Caco-2 (cell line): Measurements from ENCODE around the gene TGFBR2. TPM values are rescaled to one million over a fixed set of nuclear protein-coding genes. Genes with fewer than 3 reads are reported as not detected.

Source experiments
- BruUV-seq: library from RNA; stranded (reverse); fragments of 400-500 nt; replicated peaks from 2 replicates; lab custom pipeline; 2021; lab: Mats Ljungman, UMichigan
- CTCF ChIA-PET: fragments of 300-600 bp; sonication (Branson Sonifier 250); formaldehyde crosslinking; loops from one replicate; lab custom pipeline; 2022; ENCODE audit warnings: antibody characterized with exemption; lab: Charles Lee
- POLR2A ChIA-PET: fragments of 300-600 bp; sonication (Branson Sonifier 250); formaldehyde crosslinking; loops from one replicate; lab custom pipeline; 2022; ENCODE audit warnings: antibody characterized with exemption; lab: Charles Lee
- DNase-seq, 2 experiments: peaks; one replicate each; pipeline versions ENCODE4 v3.0.0 to v3.0.0-alpha.2; 2020 to 2022
- H3K27me3 ChIP-seq: replicated peaks from 2 replicates; pipeline ENCODE4 v1.6.0; 2011; ENCODE audit warnings: low read length; ENCODE audit not compliant: control insufficient read depth, insufficient read depth
- H3K36me3 ChIP-seq: 2 replicates; pipeline ENCODE4 v1.5.1; 2011; ENCODE audit warnings: low read length; ENCODE audit not compliant: control insufficient read depth, insufficient read depth
- H3K4me1 ChIP-seq: fragments of 250-450 bp; sonication (Bioruptor Pico); 2 replicates; pipeline ENCODE4 v1.5.1; 2020; ENCODE audit warnings: mild to moderate bottlenecking
- H3K4me3 ChIP-seq: 2 replicates; pipeline ENCODE4 v1.5.1; 2011; ENCODE audit warnings: low read depth, mild to moderate bottlenecking, control low read depth, low read length
- H3K9me3 ChIP-seq: fragments of 250-450 bp; sonication (Bioruptor Pico); 2 replicates; pipeline ENCODE4 v1.5.1; 2020; ENCODE audit warnings: mild to moderate bottlenecking, moderate library complexity
- H3K27ac Mint-ChIP-seq: one replicate; pipeline ENCODE4 v1.8.0; 2022; ENCODE audit warnings: mixed read lengths; ENCODE audit not compliant: unreplicated experiment
- H3K27me3 Mint-ChIP-seq: one replicate; pipeline ENCODE4 v1.8.0; 2022; ENCODE audit warnings: mixed read lengths; ENCODE audit not compliant: insufficient read depth, unreplicated experiment
- H3K36me3 Mint-ChIP-seq: one replicate; pipeline ENCODE4 v1.8.0; 2022; ENCODE audit warnings: mild to moderate bottlenecking, mixed read lengths; ENCODE audit not compliant: insufficient read depth, unreplicated experiment
- H3K4me1 Mint-ChIP-seq: one replicate; pipeline ENCODE4 v1.8.0; 2022; ENCODE audit warnings: low read depth, mixed read lengths; ENCODE audit not compliant: unreplicated experiment
- H3K4me3 Mint-ChIP-seq: one replicate; pipeline ENCODE4 v1.8.0; 2022; ENCODE audit warnings: mild to moderate bottlenecking, moderate library complexity, mixed read lengths; ENCODE audit not compliant: unreplicated experiment
- H3K9me3 Mint-ChIP-seq: one replicate; pipeline ENCODE4 v1.8.0; 2022; ENCODE audit warnings: mixed read lengths; ENCODE audit not compliant: unreplicated experiment
- intact Hi-C: fragments of 100-400 bp; cut with micrococcal nuclease; formaldehyde crosslinking; loops from one replicate; pipeline ENCODE4 v1.10.0; 2022; ENCODE audit not compliant: unreplicated experiment
- total RNA-seq: library from RNA; stranded (reverse); gene quantifications from 2 replicates; pipeline ENCODE4 v1.2.3, GENCODE V29; 2022
- TF ChIP-seq, protein P1 (sequence below), 2 experiments: fragments of 200-600 bp in 1 of 2; IDR thresholded peaks; 1 replicate in 1 of 2; 2 replicates in 1 of 2; pipeline versions ENCODE4 v1.5.1 to v1.8.0; 2011 to 2022; ENCODE audit warnings: antibody characterized with exemption in 1 of 2, control low read depth in 1 of 2, inconsistent platforms in 1 of 2, low read depth in 1 of 2, low read length in 1 of 2, mild to moderate bottlenecking in 1 of 2, moderate library complexity in 1 of 2; ENCODE audit not compliant: insufficient read depth in 1 of 2, severe bottlenecking in 1 of 2, unreplicated experiment in 1 of 2

Gene TGFBR2
- total RNA-seq, 1 experiment from 2014 or later, result 40.5 TPM

DNA sequence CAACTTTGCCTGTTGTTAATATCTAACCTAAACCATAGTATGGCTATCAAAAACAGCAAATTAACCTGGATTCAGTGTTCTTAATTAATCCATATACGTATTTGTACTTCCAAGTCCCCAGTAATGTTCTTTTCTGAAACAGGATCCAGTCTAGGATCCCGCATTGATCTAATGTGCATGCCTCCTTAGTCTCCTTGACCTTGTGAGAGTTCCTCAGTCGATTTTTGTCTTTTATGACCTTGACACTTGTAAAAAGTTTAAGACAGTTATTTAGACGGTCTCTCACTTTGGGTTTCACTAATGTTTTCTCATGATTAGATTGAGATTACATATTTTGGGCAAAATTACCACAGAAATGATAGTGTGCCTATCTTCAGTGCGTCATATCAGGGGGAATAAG lies 69.4 kb downstream of the TGFBR2 start:
- Mint-ChIP-seq H3K4me3 (no peak overlapping the region), H3K4me1 (peaks cover 25% of the 10 kb centered on the region), H3K9me3 (no peaks in the 10 kb centered on the region), H3K27me3 (no peaks in the 10 kb centered on the region), H3K36me3 (peaks cover 100% of the 10 kb centered on the region), H3K27ac (no peak overlapping the region)
- Histone ChIP-seq H3K27me3 (no peaks in the 10 kb centered on the region), H3K36me3 (peaks cover 8% of the 10 kb centered on the region), H3K4me3 (no peak overlapping the region), H3K4me1 (0 out of 2 replicates have a peak, but pooled peaks cover 8% of the 10 kb centered on the region), H3K9me3 (no peaks in the 10 kb centered on the region)
- CTCF ChIA-PET, result no interaction called here
- no peak for DNase-seq
- no TSS peak for BruUV-seq
- POLR2A ChIA-PET, result no interaction called here
- TF ChIP-seq, protein P1, sequence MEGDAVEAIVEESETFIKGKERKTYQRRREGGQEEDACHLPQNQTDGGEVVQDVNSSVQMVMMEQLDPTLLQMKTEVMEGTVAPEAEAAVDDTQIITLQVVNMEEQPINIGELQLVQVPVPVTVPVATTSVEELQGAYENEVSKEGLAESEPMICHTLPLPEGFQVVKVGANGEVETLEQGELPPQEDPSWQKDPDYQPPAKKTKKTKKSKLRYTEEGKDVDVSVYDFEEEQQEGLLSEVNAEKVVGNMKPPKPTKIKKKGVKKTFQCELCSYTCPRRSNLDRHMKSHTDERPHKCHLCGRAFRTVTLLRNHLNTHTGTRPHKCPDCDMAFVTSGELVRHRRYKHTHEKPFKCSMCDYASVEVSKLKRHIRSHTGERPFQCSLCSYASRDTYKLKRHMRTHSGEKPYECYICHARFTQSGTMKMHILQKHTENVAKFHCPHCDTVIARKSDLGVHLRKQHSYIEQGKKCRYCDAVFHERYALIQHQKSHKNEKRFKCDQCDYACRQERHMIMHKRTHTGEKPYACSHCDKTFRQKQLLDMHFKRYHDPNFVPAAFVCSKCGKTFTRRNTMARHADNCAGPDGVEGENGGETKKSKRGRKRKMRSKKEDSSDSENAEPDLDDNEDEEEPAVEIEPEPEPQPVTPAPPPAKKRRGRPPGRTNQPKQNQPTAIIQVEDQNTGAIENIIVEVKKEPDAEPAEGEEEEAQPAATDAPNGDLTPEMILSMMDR (IDR thresholded peaks at IDR 0.05; ENCODE audit: insufficient read depth in 1 of 2, low read depth in 1 of 2, low read length in 1 of 2, severe bottlenecking in 1 of 2, unreplicated experiment in 1 of 2), result no peak
- intact Hi-C loops, result no loop called here

GRCh38 chr3:30676424-30677346 lies 70.3 kb downstream of the TGFBR2 start:
- Mint-ChIP-seq H3K4me1 (peaks cover 20% of the 10 kb centered on the region), H3K27ac (no peak overlapping the region), H3K36me3 (peaks cover 100% of the 10 kb centered on the region), H3K9me3 (no peaks in the 10 kb centered on the region), H3K4me3 (no peak overlapping the region), H3K27me3 (no peaks in the 10 kb centered on the region)
- Histone ChIP-seq H3K4me1 (0 out of 2 replicates have a peak, but pooled peaks cover 8% of the 10 kb centered on the region), H3K4me3 (no peak overlapping the region), H3K36me3 (peaks cover 7% of the 10 kb centered on the region), H3K27me3 (no peaks in the 10 kb centered on the region), H3K9me3 (no peaks in the 10 kb centered on the region)
- intact Hi-C loops, result no loop called here
- ChIA-PET POLR2A (no interaction called here), CTCF (no interaction called here)
- TF ChIP-seq, protein P1 (IDR thresholded peaks at IDR 0.05; ENCODE audit: insufficient read depth in 1 of 2, low read depth in 1 of 2, low read length in 1 of 2, severe bottlenecking in 1 of 2, unreplicated experiment in 1 of 2), result no peak
- BruUV-seq, result no TSS peak
- DNase-seq, result no peak

DNA sequence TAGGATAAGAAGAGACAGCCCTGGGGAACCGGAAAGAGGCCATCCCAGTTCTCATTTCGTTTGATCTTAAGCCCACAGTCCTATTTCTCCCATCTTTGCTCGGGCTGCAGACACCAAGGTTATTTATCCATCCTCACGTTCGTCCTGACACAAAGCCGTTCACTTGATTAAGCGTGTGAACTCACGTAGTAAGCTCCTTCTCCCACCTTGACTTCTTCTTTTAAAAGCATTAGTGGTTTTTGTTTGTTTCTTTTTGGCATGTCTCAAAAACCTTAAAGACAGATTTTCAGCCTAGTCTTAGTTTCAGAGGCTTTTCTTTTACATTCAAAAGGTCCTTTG lies 70.9 kb downstream of the TGFBR2 start:
- TF ChIP-seq, protein P1 (IDR thresholded peaks at IDR 0.05; ENCODE audit: insufficient read depth in 1 of 2, low read depth in 1 of 2, low read length in 1 of 2, severe bottlenecking in 1 of 2, unreplicated experiment in 1 of 2), result no peak
- no peak overlapping the region for H3K27ac Mint-ChIP-seq
- peaks cover 20% of the 10 kb centered on the region for H3K4me1 Mint-ChIP-seq
- H3K27me3 ChIP-seq, result no peaks in the 10 kb centered on the region
- 0 out of 2 replicates have a peak, but pooled peaks cover 3% of the 10 kb centered on the region for H3K4me1 ChIP-seq
- CTCF ChIA-PET, result no interaction called here
- H3K4me3 ChIP-seq, result no peak overlapping the region
- H3K9me3 Mint-ChIP-seq, result no peaks in the 10 kb centered on the region
- peaks cover 98% of the 10 kb centered on the region for H3K36me3 Mint-ChIP-seq
- H3K27me3 Mint-ChIP-seq, result no peaks in the 10 kb centered on the region
- POLR2A ChIA-PET, result no interaction called here
- H3K4me3 Mint-ChIP-seq, result no peak overlapping the region
- peaks cover 6% of the 10 kb centered on the region for H3K36me3 ChIP-seq
- intact Hi-C loops, result no loop called here
- BruUV-seq, result no TSS peak
- no peak for DNase-seq
- no peaks in the 10 kb centered on the region for H3K9me3 ChIP-seq
